GM12878 (cell line): ENCODE data around the gene ACSL1. TPM values are rescaled to one million over a fixed set of nuclear protein-coding genes. Genes with fewer than 3 reads are reported as not detected.

Source experiments
- ATAC-seq: fragments of 200-7000 bp; cut with Tn5 transposase; 3 replicates; pipeline ENCODE4 v1.9.1; 2020; ENCODE audit warnings: mild to moderate bottlenecking, moderate library complexity
- Bru-seq: library from RNA; stranded (reverse); fragments of 400-500 nt; gene quantifications from one replicate; lab custom pipeline; 2021; lab: Mats Ljungman, UMichigan
- BruChase-seq, 2 experiments: library from RNA; stranded (reverse); fragments of 400-500 nt; gene quantifications; one replicate each; lab custom pipeline; 2021; lab: Mats Ljungman, UMichigan
- BruUV-seq: library from RNA; stranded (reverse); fragments of 400-500 nt; replicated peaks from 2 replicates; lab custom pipeline; 2021; lab: Mats Ljungman, UMichigan
- CTCF ChIA-PET: fragments of 300-600 bp; sonication (Branson Sonifier 250); formaldehyde crosslinking; extraction: SDS; loops from one replicate; lab custom pipeline; 2021; ENCODE audit warnings: inconsistent platforms; lab: Yijun Ruan, JAX
- POLR2A ChIA-PET: fragments of 350-600 bp; formaldehyde crosslinking; extraction: SDS; loops from one replicate; lab custom pipeline; 2021; ENCODE audit warnings: inconsistent platforms; lab: Charles Lee
- RAD21 ChIA-PET: fragments of 300-600 bp; sonication (Branson Sonifier 250); formaldehyde crosslinking; loops from one replicate; lab custom pipeline; 2023; ENCODE audit warnings: antibody characterized with exemption; ENCODE audit not compliant: unreplicated experiment; lab: Charles Lee
- SMC1A ChIA-PET: fragments of 300-600 bp; sonication (Branson Sonifier 250); formaldehyde crosslinking; loops from one replicate; lab custom pipeline; 2023; ENCODE audit not compliant: unreplicated experiment, uncharacterized antibody; lab: Charles Lee
- DNase-seq: peaks from one replicate; pipeline ENCODE4 v3.0.0-alpha.2; 2011; ENCODE audit warnings: low read depth, low spot score
- FAIRE-seq: peaks from 3 replicates; lab custom pipeline; 2011; peaks lifted over from hg19 to GRCh38; lab: Jason Lieb, UNC
- H2AFZ ChIP-seq: 2 replicates; pipeline ENCODE4 v1.6.0; 2011; ENCODE audit warnings: low read depth, low read length, control low read depth; ENCODE audit not compliant: control insufficient read depth
- H3K27ac ChIP-seq: 2 replicates; pipeline ENCODE4 v1.5.1; 2011; ENCODE audit warnings: control low read depth; ENCODE audit not compliant: control insufficient read depth, insufficient read depth
- H3K27me3 ChIP-seq, 2 experiments: replicated peaks in 1 of 2; 2 replicates each; pipeline versions ENCODE4 v1.6.0 to v1.6.1; 2011; ENCODE audit warnings: low read length in 1 of 2; ENCODE audit not compliant: control insufficient read depth in 2 of 2, insufficient read depth in 2 of 2
- H3K36me3 ChIP-seq, 2 experiments: 2 replicates each; pipeline ENCODE4 v1.5.1; 2011; ENCODE audit warnings: low read length in 1 of 2; ENCODE audit not compliant: control insufficient read depth in 2 of 2, insufficient read depth in 2 of 2
- H3K4me1 ChIP-seq: 2 replicates; pipeline ENCODE4 v1.6.1; 2011; ENCODE audit warnings: mild to moderate bottlenecking, low read length, moderate library complexity, mixed read lengths; ENCODE audit not compliant: control insufficient read depth, insufficient read depth
- H3K4me2 ChIP-seq: 2 replicates; pipeline ENCODE4 v1.6.0; 2011; ENCODE audit warnings: control low read depth; ENCODE audit not compliant: control insufficient read depth, insufficient read depth
- H3K4me3 ChIP-seq: fragments of 200-600 bp; sonication (generic); 2 replicates; pipeline ENCODE4 v1.5.1; 2016
- H3K79me2 ChIP-seq: 2 replicates; pipeline ENCODE4 v1.6.0; 2011; ENCODE audit warnings: low read length; ENCODE audit not compliant: control insufficient read depth, insufficient read depth
- H3K9ac ChIP-seq: 2 replicates; pipeline ENCODE4 v1.8.0; 2011; ENCODE audit warnings: low read length, control low read depth, mixed read lengths; ENCODE audit not compliant: control insufficient read depth, insufficient read depth
- H3K9me3 ChIP-seq: replicated peaks from 3 replicates; pipeline ENCODE4 v1.5.1; 2011; ENCODE audit warnings: mild to moderate bottlenecking, low read length; ENCODE audit not compliant: control insufficient read depth, insufficient read depth
- H4K20me1 ChIP-seq: 2 replicates; pipeline ENCODE4 v1.6.0; 2011; ENCODE audit not compliant: control insufficient read depth, insufficient read depth
- BHLHE40 ChIP-seq, 2 experiments: fragments of 450-650 bp in 1 of 2; IDR thresholded peaks; 2 replicates each; pipeline ENCODE4 v1.6.1; 2011 to 2017; ENCODE audit warnings: low read depth in 2 of 2, borderline replicate concordance in 1 of 2, improper control_type of control experiment in 1 of 2, low read length in 1 of 2, mild to moderate bottlenecking in 1 of 2
- HDAC6 ChIP-seq: fragments of 200-600 bp; sonication (generic); IDR thresholded peaks from one replicate; pipeline ENCODE4 v1.8.0; 2017; ENCODE audit warnings: antibody characterized with exemption; ENCODE audit not compliant: unreplicated experiment
- IKZF1 ChIP-seq: fragments of 450-650 bp; conservative IDR thresholded peaks from 2 replicates; pipeline ENCODE4 v1.6.1; 2017; ENCODE audit warnings: antibody characterized with exemption, mild to moderate bottlenecking
- IKZF2 ChIP-seq, 2 experiments: fragments of 450-650 bp; IDR thresholded peaks; 2 replicates each; pipeline ENCODE4 v1.6.1; 2017; ENCODE audit warnings: mild to moderate bottlenecking in 2 of 2, moderate library complexity in 2 of 2
- MAX ChIP-seq: IDR thresholded peaks from 2 replicates; pipeline ENCODE4 v1.6.1; 2012; ENCODE audit warnings: low read depth, low read length, improper control_type of control experiment
- NFYB ChIP-seq: IDR thresholded peaks from 2 replicates; pipeline ENCODE4 v1.6.1; 2011; ENCODE audit warnings: low read depth, mild to moderate bottlenecking, low read length, improper control_type of control experiment, moderate library complexity; ENCODE audit not compliant: insufficient read depth
- NKRF ChIP-seq: fragments of 450-650 bp; conservative IDR thresholded peaks from 2 replicates; pipeline ENCODE4 v1.6.1; 2017; ENCODE audit warnings: mild to moderate bottlenecking, moderate library complexity
- PAX5 ChIP-seq: IDR thresholded peaks from 2 replicates; pipeline ENCODE4 v1.6.1; 2011; ENCODE audit warnings: low read depth, low read length, borderline replicate concordance
- RUNX3 ChIP-seq: IDR thresholded peaks from 2 replicates; pipeline ENCODE4 v1.6.1; 2012; ENCODE audit warnings: low read length, inconsistent platforms
- SIN3A ChIP-seq: IDR thresholded peaks from 2 replicates; pipeline ENCODE4 v1.6.1; 2012; ENCODE audit warnings: low read depth, low read length, improper control_type of control experiment
- SMAD1 ChIP-seq: fragments of 450-650 bp; IDR thresholded peaks from 2 replicates; pipeline ENCODE4 v1.6.1; 2018; ENCODE audit warnings: mild to moderate bottlenecking, low read depth; ENCODE audit not compliant: partially characterized antibody
- SREBF1 ChIP-seq: IDR thresholded peaks from 2 replicates; pipeline ENCODE4 v1.6.1; 2012; ENCODE audit warnings: mild to moderate bottlenecking, low read length
- TBL1XR1 ChIP-seq: IDR thresholded peaks from 2 replicates; pipeline ENCODE4 v1.6.1; 2012; ENCODE audit warnings: low read depth, low read length, improper control_type of control experiment
- TCF12 ChIP-seq: IDR thresholded peaks from 2 replicates; pipeline ENCODE4 v1.6.1; 2011; ENCODE audit warnings: low read depth, mild to moderate bottlenecking, low read length
- TCF3 ChIP-seq: IDR thresholded peaks from 2 replicates; pipeline ENCODE4 v1.6.1; 2012; ENCODE audit warnings: low read depth, mild to moderate bottlenecking, low read length, borderline replicate concordance; ENCODE audit not compliant: insufficient read depth
- ZNF207 ChIP-seq: fragments of 450-650 bp; IDR thresholded peaks from 2 replicates; pipeline ENCODE4 v1.6.1; 2014; ENCODE audit warnings: antibody characterized with exemption, mild to moderate bottlenecking, borderline replicate concordance
- WGBS: methylation state at CpG from one replicate; pipeline ENCODE4 v1.1.6; 2016; ENCODE audit warnings: low lambda C conversion rate; ENCODE audit not compliant: insufficient replicate concordance, insufficient coverage; ENCODE audit errors: missing lambda C conversion rate; 5-methylcytosine and 5-hydroxymethylcytosine counted together
- in situ Hi-C: fragments of 300-500 bp; cut with MboI; formaldehyde crosslinking; loops from 9 replicates; pipeline ENCODE4 v1.14.3; 2018; ENCODE audit warnings: mixed read lengths
- intact Hi-C: fragments of 100-400 bp; cut with micrococcal nuclease; formaldehyde crosslinking; loops from one replicate; pipeline ENCODE4 v1.14.2; 2022; ENCODE audit not compliant: unreplicated experiment
- long read RNA-seq, 2 experiments: library from polyadenylated mRNA; unstranded; transcript quantifications; one replicate each; pipeline ENCODE4 v2.0.0, GENCODE V29; 2019 to 2020
- polyA minus RNA-seq, 3 experiments: library from RNA; depleted of rRNA, polyadenylated mRNA; stranded (reverse); fragments of >200 nt; gene quantifications; 2 replicates each; pipeline ENCODE4 v1.2.3, GENCODE V29; 2011
- polyA plus RNA-seq, 11 experiments: library from polyadenylated mRNA; depleted of rRNA in 4 of 11; unstranded in 6 of 11; stranded (reverse) in 5 of 11; fragments of >200 nt; fragmentation: Nextera tagmentation in 4 of 11; fragmentation: Illumina TruSeq in 1 of 11; extraction: Ambion mirVana in 4 of 11; extraction: Trizol in 1 of 11; gene quantifications; 1 replicate in 1 of 11; 2 replicates in 10 of 11; pipeline versions ENCODE4 v1.2.1 to v1.2.3, GENCODE V29; 2011 to 2016; ENCODE audit warnings: inconsistent platforms in 2 of 11, missing spikeins in 2 of 11, low read depth in 1 of 11
- total RNA-seq, 4 experiments: library from RNA; depleted of rRNA in 3 of 4; stranded (reverse); fragments of >200 nt in 3 of 4; fragmentation: Illumina TruSeq in 1 of 4; extraction: Trizol in 1 of 4; gene quantifications; 2 replicates each; pipeline versions ENCODE4 v1.2.1 to v1.2.3, GENCODE V29; 2013 to 2021

ACSL1 gene
- total RNA-seq (2013; cell fraction: nucleolus; rRNA removed) = 73.8 and 81.8 TPM in 2 replicates
- total RNA-seq (2014; rRNA removed) (58.3 and 62.9 TPM in 2 replicates), total RNA-seq (2014; rRNA removed; fragmentation: Illumina TruSeq; extraction: Trizol) (63.8 and 65.6 TPM in 2 replicates), total RNA-seq (2021) (59.5 and 63.2 TPM in 2 replicates), polyA plus RNA-seq (2011; rRNA removed) (60.2 and 72.4 TPM in 2 replicates), polyA plus RNA-seq (2014; fragmentation: Illumina TruSeq; extraction: Trizol) (68.1 and 81.7 TPM in 2 replicates), polyA plus RNA-seq (2014; fragmentation: Nextera tagmentation; extraction: Ambion mirVana) (10 to 100 TPM; 30.7 to 32.6 TPM), polyA plus RNA-seq (2014; rRNA removed) (44.4 and 47.0 TPM in 2 replicates), polyA plus RNA-seq (2016; fragmentation: Nextera tagmentation; extraction: Ambion mirVana) (10 to 100 TPM; 53.8 to 59.0 TPM), polyA minus RNA-seq (2011; rRNA and poly(A)+ RNA removed) (98.4 and 105 TPM in 2 replicates), Bru-seq, nascent RNA (percentile 92 among the genes with signal in this experiment), BruChase-seq, experiment 1, labeled RNA remaining after a 6-hour chase (percentile 88 among the genes with signal in this experiment), BruChase-seq, experiment 2, labeled RNA remaining after a 2-hour chase (percentile 89 among the genes with signal in this experiment)
- 43.6 TPM for polyA plus RNA-seq (2011; ENCODE audit: low read depth)
- 38.6 and 39.2 TPM in 2 replicates for polyA plus RNA-seq (2011; cell fraction: cytosol; rRNA removed)
- 65.7 and 68.5 TPM in 2 replicates for polyA plus RNA-seq (2011; cell fraction: nucleus; rRNA removed)
- 35.6 and 41.0 TPM in 2 replicates for polyA plus RNA-seq (2012)
- polyA minus RNA-seq (2011; cell fraction: cytosol; rRNA and poly(A)+ RNA removed) = 38.5 and 46.4 TPM in 2 replicates
- 41.5 and 63.8 TPM in 2 replicates for polyA minus RNA-seq (2011; cell fraction: nucleus; rRNA and poly(A)+ RNA removed)
- long read RNA-seq, experiment 1, transcript ACSL1-201 (21 exons, 3,832 nt) = major isoform, 18 of 31 reads
- long read RNA-seq, experiment 1, partial matches to known transcripts = 5 of 31 reads
- long read RNA-seq, experiment 1, other reads (novel, unspliced or antisense) = 5 of 31 reads
- long read RNA-seq, experiment 2, transcript ACSL1-201 (21 exons, 3,832 nt) = major isoform, 21 of 94 reads
- long read RNA-seq, experiment 2, partial matches to known transcripts = 43 of 94 reads
- long read RNA-seq, experiment 2, other reads (novel, unspliced or antisense) = 24 of 94 reads

- in situ Hi-C loops (no loop called here), intact Hi-C loops (loop anchor here (1.0 kb wide), 1 partner anchor 24 kb away; no protein-coding TSS in a partner anchor)
- Histone ChIP-seq H3K4me2 (peak within 1 kb of the TSS; percentile 99), H3K9ac (peak within 1 kb of the TSS; percentile 78), H3K79me2 (peaks cover 45% of the 10 kb centered on the region), H3K4me1 (peaks cover 22% of the 10 kb centered on the region), H4K20me1 (no peaks in the 10 kb centered on the region), H2AFZ (peak within 1 kb of the TSS; percentile 61), H3K9me3 (no peaks in the 10 kb centered on the region), H3K4me3 (peak within 1 kb of the TSS; percentile 77), H3K36me3 (no peaks in the 10 kb centered on the region), H3K27ac (peak within 1 kb of the TSS; percentile 90), H3K27me3 (no peaks in the 10 kb centered on the region)
- TSS peak; percentile 63 for BruUV-seq
- ChIA-PET SMC1A (interaction anchor here (1.3 to 3.5 kb wide), 4 partner anchors 11 to 33 kb away, joined by 3 to 31 read pairs (median 4); no protein-coding TSS in a partner anchor), CTCF (interaction anchor here (1.2 to 1.5 kb wide), 2 partner anchors 10 to 26 kb away, joined by 3 to 4 read pairs; no protein-coding TSS in a partner anchor), POLR2A (interaction anchor here (0.7 to 1.6 kb wide), 4 partner anchors 10 to 92 kb away, joined by 3 to 4 read pairs (median 3); partner anchors contain the start of gene CENPU), RAD21 (interaction anchor here (1.3 to 6.9 kb wide), 4 partner anchors 11 to 81 kb away, joined by 5 to 47 read pairs (median 17); no protein-coding TSS in a partner anchor)
- ATAC-seq (peak; percentile 70), FAIRE-seq (no peak), DNase-seq (no peak)
- under 1% methylated on average over 60 of the region's 94 CpGs for whole genome bisulfite sequencing
- TF ChIP-seq NFYB (no peak), HDAC6 (no peak), RUNX3 (0 out of 2 replicates have a peak, but pooled peaks have one; percentile 29), TBL1XR1 (no peak), PAX5 (no peak), BHLHE40 (IDR thresholded peaks at IDR 0.05; ENCODE audit: borderline replicate concordance in 1 of 2, low read depth in 2 of 2, low read length in 1 of 2) (peak in 1 of 2 experiments; percentile 62; a peak in 2 of 4 replicates), TCF3 (0 out of 2 replicates have a peak, but pooled peaks have one; percentile 62), SMAD1 (no peak), IKZF2 (IDR thresholded peaks at IDR 0.05) (peak; percentile 28 to 52), NKRF (peak; percentile 39; the same call in 1 of the 2 replicates), IKZF1 (peak; percentile 50; the same call in 1 of the 2 replicates), SREBF1 (no peak), TCF12 (peak; percentile 66; the same call in 1 of the 2 replicates), ZNF207 (no peak), MAX (0 out of 2 replicates have a peak, but pooled peaks have one; percentile 2), SIN3A (0 out of 2 replicates have a peak, but pooled peaks have one; percentile 37)
Observed at GRCh38 chr4:184825896-184826690, at the start of gene ACSL1. Gene ACSL1 (minus strand): TSS chr4:184825968. CDS start chr4:184803514, 22,454 bp downstream.
